Heart left ventricle (tissue), 13 donors: ENCODE results near the gene RMND5A.

Experiments used
- POLR2A ChIP-seq, 2 donors: fragments of 450-650 bp; IDR thresholded peaks; one replicate each; pipeline ENCODE4 v1.6.1; 2017; ENCODE audit warnings: antibody characterized with exemption in 2 of 2, mild to moderate bottlenecking in 2 of 2, moderate library complexity in 2 of 2
- TF ChIP-seq, protein P1 (sequence below), 12 donors: fragments of 200-600 bp; sonication (generic) in 4 of 12; IDR thresholded peaks; one replicate each; pipeline versions ENCODE4 v1.5.0 to v1.8.0; 2018 to 2022; ENCODE audit warnings: antibody characterized with exemption in 12 of 12, mild to moderate bottlenecking in 5 of 12
- donor health status: ischemic (EF 13 %, LVEDD 7.1; RV severe dilation, severe dysfunction).
- donor health status: DM: no; HTN: yes; CAD: no.
- donor health status: DM: no; HTN: no; CAD: no.
- donor health status: ischemic (EF 25% LVEDD 6.9; RV normal size, moderate dysfunction).
- donor health status: ischemic (EF 25% LVEDD 5.7; RV mildly dilated, moderate dysfunction).
- donor health status: ischemic (EF 35%, LVEDD 5.7; RV mildly dilated, moderate dysfunction).
- donor health status: nonischemic (EF 11% LVEDD 7.7; RV severe dilation, severe dysfunction).
- donor health status: DM: yes; HTN: yes; CAD: no.
- donor health status: PGD.
- donor health status: ischemic (EF 29% LVEDD 5.4; RV normal size, mild dysfunction).
- donor health status: nonischemic (EF 23%, LVEDD 6.1; RV moderate dilation, normal function).

DNA sequence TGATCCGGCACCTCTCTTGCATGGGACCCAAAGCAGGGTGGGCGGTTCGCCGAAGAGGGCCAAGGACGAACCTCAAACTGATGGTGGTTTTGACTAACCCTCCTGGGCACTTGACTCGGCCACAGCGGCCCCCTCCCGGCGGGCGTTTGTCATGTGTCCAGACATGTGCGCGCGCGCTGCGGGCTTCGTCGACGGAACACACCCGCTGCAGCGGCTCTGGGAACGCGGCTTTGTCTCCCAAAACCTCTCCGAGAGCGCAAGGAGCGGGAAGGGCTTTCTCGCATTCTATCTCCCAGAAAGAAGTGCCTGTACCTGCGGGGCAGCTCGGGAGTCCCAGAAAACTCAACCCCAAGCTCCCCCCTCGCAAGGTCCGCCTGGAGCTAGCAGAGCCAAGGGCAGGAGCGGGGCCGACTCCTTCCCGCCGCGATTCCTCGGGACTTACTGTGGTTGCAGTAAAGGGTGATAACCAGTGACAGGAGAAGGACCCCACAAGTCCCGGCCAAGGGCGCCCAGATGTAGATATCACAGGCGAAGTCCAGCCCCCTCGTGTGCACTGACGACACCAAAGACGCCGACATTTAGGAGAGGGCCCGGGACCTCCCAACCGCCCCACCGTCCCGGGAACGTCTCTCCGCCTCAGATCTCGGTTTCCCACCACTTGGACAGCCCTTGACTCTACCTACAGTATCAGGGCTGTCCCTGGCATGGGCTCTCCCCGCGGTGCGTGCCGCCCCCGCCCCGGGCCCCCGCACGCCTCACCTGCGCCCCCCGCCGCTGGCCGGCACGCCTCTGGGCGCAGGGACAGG, 69.0 kb downstream of the RMND5A start:
- TF ChIP-seq, protein P1, sequence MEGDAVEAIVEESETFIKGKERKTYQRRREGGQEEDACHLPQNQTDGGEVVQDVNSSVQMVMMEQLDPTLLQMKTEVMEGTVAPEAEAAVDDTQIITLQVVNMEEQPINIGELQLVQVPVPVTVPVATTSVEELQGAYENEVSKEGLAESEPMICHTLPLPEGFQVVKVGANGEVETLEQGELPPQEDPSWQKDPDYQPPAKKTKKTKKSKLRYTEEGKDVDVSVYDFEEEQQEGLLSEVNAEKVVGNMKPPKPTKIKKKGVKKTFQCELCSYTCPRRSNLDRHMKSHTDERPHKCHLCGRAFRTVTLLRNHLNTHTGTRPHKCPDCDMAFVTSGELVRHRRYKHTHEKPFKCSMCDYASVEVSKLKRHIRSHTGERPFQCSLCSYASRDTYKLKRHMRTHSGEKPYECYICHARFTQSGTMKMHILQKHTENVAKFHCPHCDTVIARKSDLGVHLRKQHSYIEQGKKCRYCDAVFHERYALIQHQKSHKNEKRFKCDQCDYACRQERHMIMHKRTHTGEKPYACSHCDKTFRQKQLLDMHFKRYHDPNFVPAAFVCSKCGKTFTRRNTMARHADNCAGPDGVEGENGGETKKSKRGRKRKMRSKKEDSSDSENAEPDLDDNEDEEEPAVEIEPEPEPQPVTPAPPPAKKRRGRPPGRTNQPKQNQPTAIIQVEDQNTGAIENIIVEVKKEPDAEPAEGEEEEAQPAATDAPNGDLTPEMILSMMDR (IDR thresholded peaks at IDR 0.05), result no peak
- no peak for TF ChIP-seq POLR2A (IDR thresholded peaks at IDR 0.05)
